ENCODE results near the gene EPSTI1.
"Not testable (repeated sequence)": the region's sequence is repeated elsewhere in the genome, so short reads cannot be mapped to it uniquely, and the experiment has no call there.

Gene EPSTI1

GRCh38 chr13:43006893-43007631 lies 15.0 kb upstream of the EPSTI1 start:
- DNase-seq (ENCODE audit: extremely low read depth in 1 of 2, low read depth in 1 of 2), result no peak

- no peak for DNase-seq (ENCODE audit: extremely low read depth in 1 of 2, low read depth in 1 of 2)
These were observed 13.6 kb upstream of the EPSTI1 start for GRCh38 chr13:43005460-43006236.

DNA sequence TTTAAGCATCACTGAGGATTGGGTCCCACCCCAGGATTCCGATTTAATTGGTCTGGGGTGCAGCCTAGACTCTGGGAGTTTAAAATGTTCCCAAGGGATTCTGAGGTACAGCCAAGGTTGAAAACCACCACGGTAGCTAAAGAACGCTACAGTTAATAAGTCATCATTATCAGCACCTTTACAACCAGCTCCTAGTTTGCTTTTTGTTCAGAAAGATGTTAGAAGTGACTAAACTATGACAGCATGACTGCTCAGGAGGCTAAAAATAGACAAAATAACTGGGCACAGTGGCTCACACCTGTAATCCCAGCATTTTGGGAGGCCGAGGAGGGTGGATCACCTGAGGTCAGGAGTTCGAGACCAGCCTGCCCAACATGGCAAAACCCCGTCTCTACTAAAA lies 11.7 kb upstream of the EPSTI1 start:
- DNase-seq (ENCODE audit: extremely low read depth in 1 of 2, low read depth in 1 of 2), result no peak

DNA sequence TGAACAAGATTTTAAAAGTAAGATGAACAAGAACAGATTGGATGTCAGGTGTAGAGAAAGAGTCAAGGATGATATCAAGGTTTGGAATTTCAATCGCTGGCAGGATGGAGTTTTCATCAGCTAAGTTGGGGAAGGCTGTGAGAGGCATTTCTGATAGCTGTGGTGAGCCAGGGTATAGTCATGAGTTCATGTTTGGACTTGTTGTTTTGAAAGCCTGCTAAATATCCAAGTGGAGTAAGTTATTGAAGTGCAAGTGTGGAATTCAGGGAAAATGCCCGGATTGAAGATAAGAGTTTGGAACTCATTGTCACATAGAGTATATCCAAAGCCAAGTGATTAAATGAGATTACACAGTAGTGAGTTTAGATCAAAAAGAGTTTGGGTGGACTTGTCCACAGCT lies 11.0 kb upstream of the EPSTI1 start:
- DNase-seq (ENCODE audit: extremely low read depth in 1 of 2, low read depth in 1 of 2), result no peak

DNA sequence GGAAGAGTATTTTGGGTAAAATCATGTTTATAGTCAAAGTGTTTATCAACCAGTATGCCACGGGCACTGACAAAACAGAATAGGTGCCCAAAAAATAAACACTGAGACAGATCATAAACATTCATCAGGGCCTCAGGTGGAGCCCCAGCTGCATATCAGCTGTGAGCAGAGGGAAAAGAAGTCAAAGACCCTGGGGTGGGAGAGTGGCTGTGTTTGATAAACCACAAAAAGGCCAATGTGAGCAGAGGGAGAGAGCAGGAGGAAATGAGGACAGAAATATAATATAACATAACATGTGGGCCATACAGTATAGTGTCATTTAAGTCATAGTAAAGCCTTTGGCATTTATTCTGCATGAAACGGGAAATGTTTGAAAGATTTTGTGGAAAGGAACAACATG lies 10.0 kb upstream of the EPSTI1 start:
- no peak for DNase-seq (ENCODE audit: extremely low read depth in 1 of 2, low read depth in 1 of 2)

DNA sequence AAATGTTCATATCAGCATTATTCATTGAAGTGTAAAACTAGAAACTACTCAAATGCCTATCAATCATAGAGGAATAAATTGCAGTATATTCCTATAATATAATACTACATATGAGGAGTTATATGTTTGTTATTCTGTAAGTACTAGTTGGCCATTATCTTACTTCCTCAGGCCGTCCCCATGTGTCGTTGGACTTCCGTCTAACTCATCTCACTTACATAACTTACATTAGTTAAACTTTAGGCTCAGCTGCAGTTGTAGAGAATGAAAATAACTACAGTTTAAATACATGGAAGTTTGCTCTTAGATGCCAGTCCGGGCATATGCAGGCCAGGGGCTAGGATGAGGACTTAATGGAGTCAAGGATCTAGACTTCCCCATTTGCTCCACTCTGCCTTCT lies 8.6 kb upstream of the EPSTI1 start:
- DNase-seq (ENCODE audit: extremely low read depth in 1 of 2, low read depth in 1 of 2), result no peak

DNA sequence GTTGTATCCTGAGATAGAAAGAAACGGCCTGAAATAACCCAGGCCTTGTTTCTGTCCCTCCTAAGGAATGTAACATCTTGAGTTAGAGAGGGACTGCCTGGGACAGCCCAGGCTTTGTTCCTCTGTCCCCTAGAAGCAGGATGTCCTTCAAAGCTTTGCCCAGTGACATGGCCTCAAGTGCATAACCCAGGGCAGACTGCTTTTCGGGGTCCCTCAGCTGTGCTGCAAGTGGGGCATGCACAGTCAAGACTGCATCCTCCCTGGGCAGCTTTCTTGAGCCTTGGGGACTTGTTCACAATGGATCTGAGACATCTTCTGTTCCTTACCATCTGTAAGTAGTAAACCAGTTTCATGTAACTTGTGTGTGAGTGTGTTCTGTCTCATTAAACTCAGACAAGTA lies 7.5 kb upstream of the EPSTI1 start:
- no peak for DNase-seq (ENCODE audit: extremely low read depth in 1 of 2, low read depth in 1 of 2)

DNA sequence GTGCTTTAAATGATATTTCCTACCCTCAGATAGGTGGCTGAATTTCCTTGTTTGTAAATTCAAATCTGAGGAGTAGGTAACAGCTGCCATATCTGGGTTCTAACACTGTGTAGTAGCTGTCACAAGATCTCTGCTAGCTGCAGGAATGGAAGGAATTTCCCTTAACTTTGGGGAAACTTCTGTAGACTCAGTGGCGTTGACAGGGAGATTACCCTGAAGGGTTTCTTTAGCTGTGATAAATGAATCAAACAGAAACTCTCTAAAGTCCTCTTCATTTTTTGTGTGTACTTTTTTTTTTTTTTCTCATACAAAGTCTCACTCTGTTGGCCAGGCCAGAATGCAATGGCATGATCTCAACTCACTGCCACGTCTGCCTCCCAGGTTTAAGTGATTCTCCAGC lies 5.3 kb upstream of the EPSTI1 start:
- no peak for DNase-seq (ENCODE audit: extremely low read depth in 1 of 2, low read depth in 1 of 2)

GRCh38 chr13:42996584-42996983 lies 4.5 kb upstream of the EPSTI1 start:
- DNase-seq (ENCODE audit: extremely low read depth in 1 of 2, low read depth in 1 of 2), result no peak

DNA sequence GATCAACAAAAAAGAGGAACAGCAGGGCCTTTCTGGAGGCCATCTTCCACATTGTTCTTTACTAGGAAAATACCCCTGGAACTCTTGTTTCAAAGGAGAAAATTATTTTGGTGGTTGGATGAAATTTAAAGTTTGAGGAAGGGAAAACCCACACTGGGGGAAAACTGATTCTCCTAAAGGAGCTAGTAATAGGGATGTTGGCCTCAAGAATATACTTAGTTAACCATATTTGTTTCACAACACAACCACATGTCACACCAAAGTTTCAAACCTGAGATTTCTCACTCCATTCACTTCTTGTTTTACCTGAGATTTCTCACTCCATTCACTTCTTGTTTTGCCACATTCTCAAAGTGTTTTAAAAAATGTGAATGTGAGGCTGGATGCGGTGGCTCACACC lies 2.8 kb upstream of the EPSTI1 start:
- no peak for DNase-seq (ENCODE audit: extremely low read depth in 1 of 2, low read depth in 1 of 2)

GRCh38 chr13:42992764-42993122 lies 702 bp upstream of the EPSTI1 start:
- DNase-seq (ENCODE audit: extremely low read depth in 1 of 2, low read depth in 1 of 2), result no peak

DNA sequence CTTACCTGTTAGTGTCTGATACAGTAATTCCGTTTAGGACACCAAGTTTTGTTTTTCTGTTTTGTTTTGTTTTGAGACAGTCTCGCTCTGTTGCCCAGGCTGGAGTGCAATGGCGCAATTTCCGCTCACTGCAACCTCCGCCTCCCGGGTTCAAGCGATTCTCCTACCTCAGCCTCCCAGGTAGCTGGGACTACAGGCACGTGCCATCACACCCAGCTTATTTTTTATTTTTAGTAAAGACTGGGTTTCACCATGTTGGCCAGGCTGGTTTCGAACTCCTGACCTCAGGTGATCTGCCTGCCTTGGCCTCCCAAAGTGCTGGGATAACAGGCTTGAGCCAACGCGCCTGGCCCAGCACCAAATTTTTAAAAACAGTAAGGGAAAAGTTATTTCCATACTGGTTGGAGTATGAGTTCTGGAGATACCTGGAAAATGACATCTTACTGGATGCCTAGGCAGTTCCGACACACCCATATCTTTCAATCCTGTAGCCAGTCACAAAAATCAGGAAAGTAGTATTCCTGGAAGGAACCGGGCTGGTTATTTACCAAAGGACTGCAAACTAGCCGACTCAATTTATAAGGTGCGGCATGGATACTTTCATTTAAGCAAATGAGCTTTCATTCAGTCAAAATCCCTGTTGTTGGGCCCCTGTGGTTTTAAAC lies 676 bp downstream of the EPSTI1 start:
- DNase-seq (ENCODE audit: extremely low read depth in 1 of 2, low read depth in 1 of 2), result not testable (repeated sequence)

- DNase-seq (ENCODE audit: extremely low read depth in 1 of 2, low read depth in 1 of 2), result no peak
These were observed 1.5 kb downstream of the EPSTI1 start for GRCh38 chr13:42990291-42991232.

DNA sequence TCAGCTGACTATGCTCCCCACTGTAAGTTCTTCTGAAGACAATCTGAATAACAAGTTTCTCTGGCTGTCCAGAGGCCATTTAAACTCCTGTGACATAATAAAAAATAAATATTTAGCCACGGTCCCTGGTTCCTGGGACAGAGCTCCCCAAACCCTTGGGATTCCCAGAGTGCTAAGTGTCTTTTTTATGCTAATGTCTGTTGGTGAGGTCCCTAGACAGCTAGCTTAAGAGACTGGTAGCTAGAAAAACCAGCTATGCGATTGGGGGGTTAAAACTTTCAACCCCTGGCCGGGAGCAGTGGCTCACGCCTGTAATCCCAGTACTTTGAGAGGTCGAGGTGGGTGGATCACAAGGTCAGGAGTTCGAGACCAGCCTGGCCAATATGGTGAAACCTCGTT lies 5.9 kb downstream of the EPSTI1 start:
- DNase-seq (ENCODE audit: extremely low read depth in 1 of 2, low read depth in 1 of 2), result no peak

- DNase-seq (ENCODE audit: extremely low read depth in 1 of 2, low read depth in 1 of 2), result no peak
These were observed 6.5 kb downstream of the EPSTI1 start for GRCh38 chr13:42985312-42986175.

DNA sequence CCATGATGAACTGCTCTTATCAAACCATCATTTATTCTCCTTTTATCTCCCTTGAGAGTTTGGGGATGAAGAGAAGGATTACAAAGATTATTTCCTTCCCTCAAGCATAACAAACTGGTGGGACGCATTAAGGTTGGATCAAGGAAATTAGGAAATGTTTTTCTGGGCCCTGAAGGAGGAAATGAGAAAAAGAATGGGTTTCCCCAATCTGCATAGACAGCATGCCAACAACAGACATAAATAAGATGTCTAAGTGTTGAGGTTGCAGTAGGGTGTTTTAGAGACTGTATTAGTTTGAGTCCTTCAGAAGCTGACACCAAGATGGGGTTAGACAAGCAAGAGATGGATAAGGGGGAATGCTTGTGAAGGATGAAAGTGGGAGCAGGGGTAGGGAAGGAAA lies 7.3 kb downstream of the EPSTI1 start:
- no peak for DNase-seq (ENCODE audit: extremely low read depth in 1 of 2, low read depth in 1 of 2)

- DNase-seq (ENCODE audit: extremely low read depth in 1 of 2, low read depth in 1 of 2), result no peak
These were observed 8.0 kb downstream of the EPSTI1 start for GRCh38 chr13:42984026-42984425.

- DNase-seq (ENCODE audit: extremely low read depth in 1 of 2, low read depth in 1 of 2), result no peak
These were observed 10.2 kb downstream of the EPSTI1 start for GRCh38 chr13:42981853-42982252.

DNA sequence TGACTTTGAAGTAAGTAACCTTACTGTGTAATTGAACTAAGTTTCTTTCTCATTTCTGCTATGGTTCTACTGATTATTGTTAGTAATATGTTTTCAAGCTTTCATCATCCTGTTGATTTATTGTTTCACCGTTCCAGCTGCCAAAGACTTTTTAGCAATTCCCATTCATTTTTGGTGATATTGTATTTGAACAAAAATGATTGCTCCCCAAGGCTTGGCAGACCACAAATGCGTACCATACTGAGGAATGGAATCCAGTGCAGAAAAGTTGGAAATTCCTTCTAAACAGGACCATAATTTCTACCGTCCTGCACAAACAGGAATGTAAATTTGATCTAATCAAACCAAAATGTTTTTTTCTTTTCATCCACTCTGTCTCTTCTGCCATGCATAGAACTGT lies 10.7 kb downstream of the EPSTI1 start:
- DNase-seq (ENCODE audit: extremely low read depth in 1 of 2, low read depth in 1 of 2), result no peak

DNA sequence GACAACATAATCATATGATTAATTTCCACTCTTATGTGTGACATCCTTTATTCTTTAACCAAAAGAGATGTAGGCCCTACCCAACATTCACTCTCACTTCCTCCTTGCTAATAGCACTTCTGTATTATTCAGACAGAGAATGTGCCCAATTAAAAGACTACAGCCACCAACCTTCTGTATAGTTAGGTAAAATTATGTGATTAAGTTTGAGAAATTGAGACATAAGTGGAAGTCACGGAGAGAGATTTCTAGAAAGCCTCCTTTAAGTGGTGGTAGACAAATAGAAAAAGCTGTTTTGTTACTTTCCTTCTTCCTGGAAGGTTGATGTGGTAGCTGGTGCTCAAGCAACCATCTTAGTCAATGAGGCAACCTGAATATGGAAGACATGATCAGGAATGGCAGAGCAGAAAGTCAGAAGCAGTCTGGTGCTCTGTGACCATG lies 14.8 kb downstream of the EPSTI1 start:
- no peak for DNase-seq (ENCODE audit: extremely low read depth in 1 of 2, low read depth in 1 of 2)
